SU-DHL-6 (cell line): Measurements from ENCODE around the gene XRCC6.

ENCODE experiments used
- CTCF ChIP-seq: fragments of 200-600 bp; sonication (generic); IDR thresholded peaks from one replicate; pipeline ENCODE4 v1.5.1; 2017; ENCODE audit warnings: antibody characterized with exemption, mild to moderate bottlenecking, low read length, moderate library complexity; ENCODE audit not compliant: insufficient read depth, poor library complexity, severe bottlenecking
- EZH2phosphoT487 ChIP-seq: fragments of 200-600 bp; sonication (generic), shearing (Covaris generic); conservative IDR thresholded peaks from 2 replicates; pipeline ENCODE4 v1.6.1; 2018; ENCODE audit warnings: mild to moderate bottlenecking, antibody characterized with exemption, low read length, moderate library complexity, mixed read lengths

DNA sequence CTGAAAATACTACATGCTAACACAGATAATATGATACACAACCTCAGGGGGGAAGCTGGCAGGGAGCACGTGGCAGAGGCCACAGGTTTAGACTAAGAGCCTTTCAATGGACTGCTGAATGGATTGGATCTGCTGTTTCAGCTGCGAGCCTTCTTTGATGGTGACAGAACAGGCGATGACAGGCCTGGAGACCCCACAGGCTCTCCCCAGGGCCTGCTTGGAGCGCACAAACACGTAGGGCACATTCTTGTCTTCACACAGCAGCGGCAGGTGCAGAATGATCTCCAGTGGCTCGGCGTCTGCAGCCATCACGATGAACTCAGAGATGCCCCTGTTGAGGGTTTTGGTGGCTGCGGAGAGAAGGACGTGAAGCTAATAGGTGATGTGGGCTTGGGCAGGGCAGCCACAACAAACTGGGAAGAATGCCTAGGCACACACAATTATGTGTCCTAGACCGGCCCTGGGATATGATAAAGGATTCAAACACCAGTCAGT is 53.8 kb downstream of the XRCC6 start:
- no peak for TF ChIP-seq CTCF
- TF ChIP-seq EZH2phosphoT487 = no peak
